ENCODE measurements around the gene PIK3R5. TPM values are rescaled to one million over a fixed set of nuclear protein-coding genes. Genes with fewer than 3 reads are reported as not detected.

PIK3R5 gene
- total RNA-seq, 1 experiment from 2014 or later: not detected

DNA sequence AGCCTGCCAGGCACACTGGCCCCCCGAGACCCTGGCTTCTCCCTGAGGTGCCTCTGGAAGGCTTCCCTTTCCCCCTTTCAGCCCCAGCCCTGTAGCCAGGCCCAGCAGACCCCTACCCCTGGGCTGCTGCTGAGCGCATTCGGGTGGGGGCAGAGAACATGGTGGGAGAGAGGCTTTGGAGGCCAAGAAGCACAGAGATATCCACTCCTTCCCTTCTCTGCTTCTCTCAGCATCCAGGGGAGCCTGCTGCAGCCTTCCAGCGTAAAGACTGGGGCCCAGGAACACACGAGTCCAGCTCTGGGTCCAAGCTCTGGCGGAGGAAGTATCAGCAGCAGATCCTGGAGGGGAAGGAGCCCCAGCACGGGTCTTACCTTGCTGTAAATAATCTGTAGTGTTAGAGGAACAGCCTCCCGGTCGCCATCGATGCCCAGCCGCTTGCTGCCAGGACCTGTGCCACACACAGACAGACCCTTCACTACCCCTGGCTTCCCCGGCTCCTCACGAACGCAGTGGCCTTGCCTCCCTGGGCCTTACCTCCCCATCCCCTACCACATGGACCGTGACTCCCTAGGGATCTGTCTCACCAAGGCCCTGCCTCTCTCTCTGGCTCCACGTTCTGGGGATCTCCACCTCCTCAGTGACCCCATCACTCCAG lies 81.0 kb downstream of the PIK3R5 start:
- H3K27ac Mint-ChIP-seq (ENCODE audit: unreplicated experiment): no peak overlapping the region
- no peaks in the 10 kb centered on the region for H3K36me3 Mint-ChIP-seq (ENCODE audit: insufficient read depth, unreplicated experiment)
- H3K4me1 Mint-ChIP-seq (ENCODE audit: low read depth, unreplicated experiment): no peaks in the 10 kb centered on the region
- Histone ChIP-seq H3K4me1 (no peaks in the 10 kb centered on the region), H3K36me3 (ENCODE audit: control insufficient read depth, insufficient read depth, low read length) (no peaks in the 10 kb centered on the region), H3K4me3 (ENCODE audit: low read depth, low read length) (no peak overlapping the region), H3K9me3 (no peaks in the 10 kb centered on the region), H3K27me3 (replicated peaks; ENCODE audit: control insufficient read depth, insufficient read depth, low read length) (no peaks in the 10 kb centered on the region)
- intact Hi-C loops (cut with micrococcal nuclease; ENCODE audit: unreplicated experiment): no loop called here
- TF ChIP-seq, protein P1, sequence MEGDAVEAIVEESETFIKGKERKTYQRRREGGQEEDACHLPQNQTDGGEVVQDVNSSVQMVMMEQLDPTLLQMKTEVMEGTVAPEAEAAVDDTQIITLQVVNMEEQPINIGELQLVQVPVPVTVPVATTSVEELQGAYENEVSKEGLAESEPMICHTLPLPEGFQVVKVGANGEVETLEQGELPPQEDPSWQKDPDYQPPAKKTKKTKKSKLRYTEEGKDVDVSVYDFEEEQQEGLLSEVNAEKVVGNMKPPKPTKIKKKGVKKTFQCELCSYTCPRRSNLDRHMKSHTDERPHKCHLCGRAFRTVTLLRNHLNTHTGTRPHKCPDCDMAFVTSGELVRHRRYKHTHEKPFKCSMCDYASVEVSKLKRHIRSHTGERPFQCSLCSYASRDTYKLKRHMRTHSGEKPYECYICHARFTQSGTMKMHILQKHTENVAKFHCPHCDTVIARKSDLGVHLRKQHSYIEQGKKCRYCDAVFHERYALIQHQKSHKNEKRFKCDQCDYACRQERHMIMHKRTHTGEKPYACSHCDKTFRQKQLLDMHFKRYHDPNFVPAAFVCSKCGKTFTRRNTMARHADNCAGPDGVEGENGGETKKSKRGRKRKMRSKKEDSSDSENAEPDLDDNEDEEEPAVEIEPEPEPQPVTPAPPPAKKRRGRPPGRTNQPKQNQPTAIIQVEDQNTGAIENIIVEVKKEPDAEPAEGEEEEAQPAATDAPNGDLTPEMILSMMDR (IDR thresholded peaks at IDR 0.05; ENCODE audit: insufficient read depth in 1 of 2, low read depth in 1 of 2, low read length in 1 of 2, severe bottlenecking in 1 of 2, unreplicated experiment in 1 of 2): no peak
- CTCF ChIA-PET: no interaction called here
- H3K27me3 Mint-ChIP-seq (ENCODE audit: insufficient read depth, unreplicated experiment): no peaks in the 10 kb centered on the region
- BruUV-seq (replicated peaks): no TSS peak
- no peak for DNase-seq
- no peak overlapping the region for H3K4me3 Mint-ChIP-seq (ENCODE audit: unreplicated experiment)
- POLR2A ChIA-PET: no interaction called here
- no peaks in the 10 kb centered on the region for H3K9me3 Mint-ChIP-seq (ENCODE audit: unreplicated experiment)

DNA sequence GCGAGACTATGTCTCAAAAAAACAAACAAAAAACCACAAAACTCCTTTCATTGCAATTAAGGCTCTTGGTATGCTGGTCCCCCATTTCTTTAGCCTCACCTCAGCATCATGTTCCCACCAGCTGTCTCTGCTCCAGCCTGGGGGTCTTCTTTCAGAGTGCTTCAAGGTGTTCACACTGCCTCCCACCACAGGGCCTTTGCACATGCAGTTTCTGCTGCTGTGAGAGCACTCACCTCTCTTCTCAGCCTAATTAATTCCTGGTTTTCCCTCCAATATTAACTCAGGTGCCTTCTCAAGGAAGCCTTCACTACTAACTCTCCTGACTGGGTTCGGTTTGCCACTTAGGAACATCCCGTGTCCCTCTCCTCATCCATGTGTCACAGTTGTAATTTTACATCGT lies 82.2 kb downstream of the PIK3R5 start:
- H3K27ac Mint-ChIP-seq (ENCODE audit: unreplicated experiment): no peak overlapping the region
- no peaks in the 10 kb centered on the region for H3K9me3 Mint-ChIP-seq (ENCODE audit: unreplicated experiment)

DNA sequence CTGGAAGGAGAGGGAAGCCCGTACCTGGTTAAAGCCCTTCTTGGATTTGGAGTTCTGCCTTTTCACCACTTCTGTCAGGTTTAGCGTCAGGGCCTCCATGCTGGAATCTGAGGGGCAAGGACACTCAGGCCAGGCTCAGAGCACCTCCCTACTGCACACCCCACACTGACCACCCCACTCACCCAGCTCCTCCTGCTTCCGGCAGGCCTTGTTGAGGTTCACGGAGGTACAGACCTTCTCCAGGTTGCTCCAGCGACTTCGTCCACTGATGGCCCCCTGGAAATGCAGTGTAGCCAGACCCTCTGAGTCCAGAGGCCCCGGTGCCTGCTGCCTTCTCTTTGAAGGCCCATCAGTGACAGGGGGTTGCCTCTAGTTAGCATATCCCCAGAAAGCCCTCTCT lies 83.9 kb downstream of the PIK3R5 start:
- Histone ChIP-seq H3K4me1 (no peaks in the 10 kb centered on the region), H3K9me3 (no peaks in the 10 kb centered on the region), H3K27me3 (replicated peaks; ENCODE audit: control insufficient read depth, insufficient read depth, low read length) (no peaks in the 10 kb centered on the region), H3K36me3 (ENCODE audit: control insufficient read depth, insufficient read depth, low read length) (no peaks in the 10 kb centered on the region), H3K4me3 (ENCODE audit: low read depth, low read length) (no peak overlapping the region)
- no peak for DNase-seq
- Mint-ChIP-seq H3K4me3 (ENCODE audit: unreplicated experiment) (no peak overlapping the region), H3K9me3 (ENCODE audit: unreplicated experiment) (no peaks in the 10 kb centered on the region), H3K27me3 (ENCODE audit: insufficient read depth, unreplicated experiment) (no peaks in the 10 kb centered on the region), H3K36me3 (ENCODE audit: insufficient read depth, unreplicated experiment) (no peaks in the 10 kb centered on the region), H3K27ac (ENCODE audit: unreplicated experiment) (no peak overlapping the region), H3K4me1 (ENCODE audit: low read depth, unreplicated experiment) (no peaks in the 10 kb centered on the region)
- CTCF ChIA-PET: no interaction called here
- TF ChIP-seq, protein P1 (IDR thresholded peaks at IDR 0.05; ENCODE audit: insufficient read depth in 1 of 2, low read depth in 1 of 2, low read length in 1 of 2, severe bottlenecking in 1 of 2, unreplicated experiment in 1 of 2): no peak
- POLR2A ChIA-PET: no interaction called here
- intact Hi-C loops (cut with micrococcal nuclease; ENCODE audit: unreplicated experiment): no loop called here
- no TSS peak for BruUV-seq (replicated peaks)

More for the DNA sequence above, 82.2 kb downstream of the PIK3R5 start:
- Histone ChIP-seq H3K9me3 (no peaks in the 10 kb centered on the region), H3K4me1 (no peaks in the 10 kb centered on the region), H3K27me3 (replicated peaks; ENCODE audit: control insufficient read depth, insufficient read depth, low read length) (no peaks in the 10 kb centered on the region), H3K4me3 (ENCODE audit: low read depth, low read length) (no peak overlapping the region), H3K36me3 (ENCODE audit: control insufficient read depth, insufficient read depth, low read length) (no peaks in the 10 kb centered on the region)
- no peaks in the 10 kb centered on the region for H3K4me1 Mint-ChIP-seq (ENCODE audit: low read depth, unreplicated experiment)
- no peaks in the 10 kb centered on the region for H3K27me3 Mint-ChIP-seq (ENCODE audit: insufficient read depth, unreplicated experiment)
- H3K4me3 Mint-ChIP-seq (ENCODE audit: unreplicated experiment): no peak overlapping the region
- TF ChIP-seq, protein P1 (IDR thresholded peaks at IDR 0.05; ENCODE audit: insufficient read depth in 1 of 2, low read depth in 1 of 2, low read length in 1 of 2, severe bottlenecking in 1 of 2, unreplicated experiment in 1 of 2): no peak
- H3K36me3 Mint-ChIP-seq (ENCODE audit: insufficient read depth, unreplicated experiment): no peaks in the 10 kb centered on the region
- no TSS peak for BruUV-seq (replicated peaks)
- POLR2A ChIA-PET: no interaction called here
- CTCF ChIA-PET: no interaction called here
- no peak for DNase-seq
- intact Hi-C loops (cut with micrococcal nuclease; ENCODE audit: unreplicated experiment): no loop called here
